ENCODE data around the gene KIAA1671.

KIAA1671 gene

GRCh38 chr22:24942301-24942700, 10.2 kb upstream of the KIAA1671 start:
- Histone ChIP-seq H3K4me2 (no peak overlapping the region), H3K4me3 (IDR thresholded peaks at IDR 0.05; ENCODE audit: insufficient read depth, low read depth, low read length) (no peak overlapping the region), H2AFZ (ENCODE audit: low read depth) (no peak overlapping the region), H3K79me2 (ENCODE audit: insufficient read depth, low read depth) (no peaks in the 10 kb centered on the region), H3K4me1 (ENCODE audit: low read depth, poor library complexity, severe bottlenecking) (no peaks in the 10 kb centered on the region), H3K9ac (no peak overlapping the region), H4K20me1 (ENCODE audit: insufficient read depth) (no peaks in the 10 kb centered on the region), H3K36me3 (ENCODE audit: insufficient read depth) (no peaks in the 10 kb centered on the region), H3K27ac (no peak overlapping the region), H3K27me3 (ENCODE audit: insufficient read depth, low read depth) (no peaks in the 10 kb centered on the region)
- TF ChIP-seq, protein P1, sequence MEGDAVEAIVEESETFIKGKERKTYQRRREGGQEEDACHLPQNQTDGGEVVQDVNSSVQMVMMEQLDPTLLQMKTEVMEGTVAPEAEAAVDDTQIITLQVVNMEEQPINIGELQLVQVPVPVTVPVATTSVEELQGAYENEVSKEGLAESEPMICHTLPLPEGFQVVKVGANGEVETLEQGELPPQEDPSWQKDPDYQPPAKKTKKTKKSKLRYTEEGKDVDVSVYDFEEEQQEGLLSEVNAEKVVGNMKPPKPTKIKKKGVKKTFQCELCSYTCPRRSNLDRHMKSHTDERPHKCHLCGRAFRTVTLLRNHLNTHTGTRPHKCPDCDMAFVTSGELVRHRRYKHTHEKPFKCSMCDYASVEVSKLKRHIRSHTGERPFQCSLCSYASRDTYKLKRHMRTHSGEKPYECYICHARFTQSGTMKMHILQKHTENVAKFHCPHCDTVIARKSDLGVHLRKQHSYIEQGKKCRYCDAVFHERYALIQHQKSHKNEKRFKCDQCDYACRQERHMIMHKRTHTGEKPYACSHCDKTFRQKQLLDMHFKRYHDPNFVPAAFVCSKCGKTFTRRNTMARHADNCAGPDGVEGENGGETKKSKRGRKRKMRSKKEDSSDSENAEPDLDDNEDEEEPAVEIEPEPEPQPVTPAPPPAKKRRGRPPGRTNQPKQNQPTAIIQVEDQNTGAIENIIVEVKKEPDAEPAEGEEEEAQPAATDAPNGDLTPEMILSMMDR (conservative IDR thresholded peaks at IDR 0.05; ENCODE audit: low read depth, low read length) = no peak

DNA sequence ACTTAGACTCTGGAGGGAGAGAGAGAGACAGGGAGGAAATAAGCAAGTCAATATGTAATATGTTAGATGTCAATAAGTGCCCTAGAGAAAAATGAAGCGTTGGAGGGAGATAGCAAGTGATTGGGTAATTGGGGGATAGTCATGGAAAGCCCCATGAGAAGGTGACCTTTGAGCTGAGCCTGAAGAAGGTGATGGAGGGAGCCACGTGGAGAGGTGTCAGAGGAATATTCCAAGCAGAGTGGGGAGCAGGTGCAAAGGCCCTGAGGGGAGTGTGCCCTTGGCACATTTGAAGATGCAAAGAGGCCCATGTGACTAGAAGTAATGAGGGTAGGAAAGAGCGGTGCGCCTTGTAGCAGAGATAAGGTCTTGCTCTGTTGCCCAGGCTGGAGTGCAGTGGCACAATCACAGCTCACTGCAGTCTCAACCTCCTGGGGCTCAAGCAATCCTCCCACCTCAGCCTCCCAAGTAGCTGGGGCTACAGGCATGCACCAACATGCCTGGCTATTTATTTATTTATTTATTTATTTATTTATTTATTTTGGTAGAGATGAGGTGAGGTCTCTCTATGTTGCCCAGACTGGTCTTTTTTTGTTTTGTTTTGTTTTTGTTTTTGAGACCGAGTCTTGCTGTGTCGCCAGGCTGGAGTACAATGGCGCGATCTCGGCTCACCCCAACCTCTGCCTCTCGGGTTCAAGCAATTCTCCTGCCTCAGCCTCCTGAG, 8.1 kb upstream of the KIAA1671 start:
- H3K27me3 ChIP-seq (ENCODE audit: insufficient read depth, low read depth) = no peaks in the 10 kb centered on the region
- no peak overlapping the region for H3K9ac ChIP-seq
- H2AFZ ChIP-seq (ENCODE audit: low read depth) = no peak overlapping the region
- H3K79me2 ChIP-seq (ENCODE audit: insufficient read depth, low read depth) = no peaks in the 10 kb centered on the region
- no peaks in the 10 kb centered on the region for H4K20me1 ChIP-seq (ENCODE audit: insufficient read depth)
- H3K36me3 ChIP-seq (ENCODE audit: insufficient read depth) = no peaks in the 10 kb centered on the region
- H3K4me3 ChIP-seq (IDR thresholded peaks at IDR 0.05; ENCODE audit: insufficient read depth, low read depth, low read length) = no peak overlapping the region
- no peak overlapping the region for H3K4me2 ChIP-seq
- no peaks in the 10 kb centered on the region for H3K4me1 ChIP-seq (ENCODE audit: low read depth, poor library complexity, severe bottlenecking)
- TF ChIP-seq, protein P1 (conservative IDR thresholded peaks at IDR 0.05; ENCODE audit: low read depth, low read length) = no peak
- no peak overlapping the region for H3K27ac ChIP-seq

GRCh38 chr22:24945430-24945829, 7.1 kb upstream of the KIAA1671 start:
- TF ChIP-seq, protein P1 (conservative IDR thresholded peaks at IDR 0.05; ENCODE audit: low read depth, low read length) = no peak
- no peaks in the 10 kb centered on the region for H3K36me3 ChIP-seq (ENCODE audit: insufficient read depth)
- H3K4me1 ChIP-seq (ENCODE audit: low read depth, poor library complexity, severe bottlenecking) = no peaks in the 10 kb centered on the region

DNA sequence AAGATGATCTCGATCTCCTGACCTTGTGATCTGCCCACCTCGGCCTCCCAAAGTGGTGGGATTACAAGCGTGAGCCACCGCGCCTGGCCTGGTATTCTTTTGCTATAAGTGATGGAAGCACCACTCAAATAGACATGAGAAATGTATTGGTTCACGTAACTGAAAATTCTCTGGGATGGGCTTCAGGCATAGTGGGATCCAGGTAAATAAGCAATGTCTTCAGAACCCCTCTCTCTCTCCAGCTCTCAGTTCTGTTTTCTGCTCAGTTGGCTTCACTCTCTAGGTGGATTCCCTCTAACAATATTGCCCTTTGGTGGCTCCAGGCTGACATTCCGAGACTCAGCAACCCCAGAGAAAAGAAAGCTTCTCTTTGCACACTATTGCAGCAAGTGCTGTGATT, 5.1 kb upstream of the KIAA1671 start:
- Histone ChIP-seq H2AFZ (ENCODE audit: low read depth) (no peak overlapping the region), H3K27me3 (ENCODE audit: insufficient read depth, low read depth) (no peaks in the 10 kb centered on the region), H4K20me1 (ENCODE audit: insufficient read depth) (no peaks in the 10 kb centered on the region), H3K36me3 (ENCODE audit: insufficient read depth) (no peaks in the 10 kb centered on the region), H3K9ac (no peak overlapping the region), H3K4me2 (no peak overlapping the region), H3K79me2 (ENCODE audit: insufficient read depth, low read depth) (no peaks in the 10 kb centered on the region), H3K4me1 (ENCODE audit: low read depth, poor library complexity, severe bottlenecking) (no peaks in the 10 kb centered on the region), H3K27ac (no peak overlapping the region), H3K4me3 (IDR thresholded peaks at IDR 0.05; ENCODE audit: insufficient read depth, low read depth, low read length) (no peak overlapping the region)
- TF ChIP-seq, protein P1 (conservative IDR thresholded peaks at IDR 0.05; ENCODE audit: low read depth, low read length) = no peak

More at GRCh38 chr22:24945430-24945829, 7.1 kb upstream of the KIAA1671 start:
- Histone ChIP-seq H3K9ac (no peak overlapping the region), H4K20me1 (ENCODE audit: insufficient read depth) (no peaks in the 10 kb centered on the region), H3K27me3 (ENCODE audit: insufficient read depth, low read depth) (no peaks in the 10 kb centered on the region), H2AFZ (ENCODE audit: low read depth) (no peak overlapping the region), H3K4me2 (no peak overlapping the region), H3K4me3 (IDR thresholded peaks at IDR 0.05; ENCODE audit: insufficient read depth, low read depth, low read length) (no peak overlapping the region), H3K79me2 (ENCODE audit: insufficient read depth, low read depth) (no peaks in the 10 kb centered on the region), H3K27ac (no peak overlapping the region)

Measured in KMS-11 (cell line).